Psoas muscle (tissue), 8 donors: ENCODE measurements around the gene MTMR2. TPM values are rescaled to one million over a fixed set of nuclear protein-coding genes. Genes with fewer than 3 reads are reported as not detected.

Source experiments
- ATAC-seq, 4 donors: fragments of 200-7000 bp; cut with Tn5 transposase; one replicate each; pipeline ENCODE4 v1.9.1; 2020; ENCODE audit warnings: moderate library complexity in 3 of 4, mild to moderate bottlenecking in 2 of 4
- DNase-seq, 2 donors: peaks; one replicate each; pipeline ENCODE4 v3.0.0-alpha.2; 2020
- H3K27ac ChIP-seq: fragments of 200-600 bp; one replicate; pipeline ENCODE4 v1.8.0; 2022
- H3K27me3 ChIP-seq, 3 donors: fragments of 200-600 bp in 1 of 3; one replicate each; pipeline versions ENCODE4 v1.6.1 to v1.8.0; 2013 to 2022; ENCODE audit warnings: low read length in 2 of 3, mild to moderate bottlenecking in 2 of 3, moderate library complexity in 1 of 3; ENCODE audit not compliant: insufficient read depth in 3 of 3
- H3K36me3 ChIP-seq, 2 donors: fragments of 200-600 bp in 1 of 2; one replicate each; pipeline versions ENCODE4 v1.6.1 to v1.8.0; 2013 to 2022; ENCODE audit warnings: low read depth in 1 of 2, mild to moderate bottlenecking in 1 of 2, moderate library complexity in 1 of 2; ENCODE audit not compliant: insufficient read depth in 1 of 2
- H3K4me1 ChIP-seq: fragments of 200-600 bp; one replicate; pipeline ENCODE4 v1.8.0; 2022
- H3K4me3 ChIP-seq: fragments of 200-600 bp; one replicate; pipeline ENCODE4 v1.8.0; 2022; ENCODE audit warnings: mild to moderate bottlenecking
- H3K9me3 ChIP-seq: fragments of 200-600 bp; one replicate; pipeline ENCODE4 v1.8.0; 2022
- CTCF ChIP-seq: fragments of 200-600 bp; IDR thresholded peaks from one replicate; pipeline ENCODE4 v1.8.0; 2022; ENCODE audit warnings: antibody characterized with exemption
- WGBS, 3 donors: extraction: QIAGEN DNeasy Blood & Tissue Kit; methylation state at CpG; one replicate each; pipeline versions ENCODE4 v1.1.6 to v1.1.7; 2013; 5-methylcytosine and 5-hydroxymethylcytosine counted together
- intact Hi-C, 2 donors: fragments of 100-400 bp; cut with DNase I; formaldehyde crosslinking; loops; one replicate each; pipeline versions ENCODE4 v1.11.0 to v1.14.2; 2022
- polyA plus RNA-seq, 3 donors: library from polyadenylated mRNA; stranded (reverse); fragments of 200-250 nt; gene quantifications; one replicate each; pipeline ENCODE4 v1.2.3, GENCODE V29; 2013
- total RNA-seq, 4 donors: library from RNA; stranded (reverse); fragmentation: NEBNext Ultra II Directional in 2 of 4; extraction: Animal tissue kit (Norgen Biotek cat#: 25700) in 2 of 4; gene quantifications; one replicate each; pipeline versions ENCODE4 v1.2.1 to v1.2.4, GENCODE V29; 2021 to 2023
- donor health status: healthy with polysubstance abuse.
- donor health status: DM: no; HTN: no; CAD: no; lungs with moderate emphysema.
- donor health status: Bipolar disorder and iron deficiency.
- donor health status: healthy.
- donor health status: DM: yes; HTN: yes; CAD: no.
- donor health status: DM: no; HTN: no; CAD: no.
- donor health status: DM: no; HTN: no; CAD: no.
- donor health status: DM: yes; HTN: yes; CAD: no.

MTMR2 gene
- total and polyA plus RNA-seq, 7 donors, result 5.4 to 9.9 (median 7.7) TPM

GRCh38 chr11:95831198-95831883 is 92.6 kb downstream of the MTMR2 start:
- intact Hi-C loops, result loop anchor here in 1 of 2 donors (10.0 kb wide), 1 partner anchor 563 kb away; the partner anchor contains the start of gene JRKL
- Histone ChIP-seq H3K27me3 (no peaks in the 10 kb centered on the region), H3K36me3 (peaks cover 3 to 88% of the 10 kb centered on the region in 2 donors), H3K4me3 (no peak overlapping the region), H3K9me3 (no peaks in the 10 kb centered on the region), H3K4me1 (no peaks in the 10 kb centered on the region), H3K27ac (no peak overlapping the region)
- WGBS, 3 donors, result 86 to 89% (median 86%) methylated on average over 2 of the region's 2 CpGs
- ATAC-seq (no peak), DNase-seq (no peak)
- no peak for TF ChIP-seq CTCF

GRCh38 chr11:95829580-95830259 is 94.2 kb downstream of the MTMR2 start:
- Histone ChIP-seq H3K27ac (no peak overlapping the region), H3K36me3 (peaks cover 3 to 92% of the 10 kb centered on the region in 2 donors), H3K4me1 (no peaks in the 10 kb centered on the region), H3K4me3 (no peak overlapping the region), H3K27me3 (no peaks in the 10 kb centered on the region), H3K9me3 (no peaks in the 10 kb centered on the region)
- DNase-seq (no peak), ATAC-seq (no peak)
- TF ChIP-seq CTCF, result no peak
- intact Hi-C loops, result loop anchor here in 1 of 2 donors (10.0 kb wide), 1 partner anchor 565 kb away; the partner anchor contains the start of gene JRKL
- 89 to 94% (median 90%) methylated on average over 1 of the region's 1 CpG for WGBS, 3 donors

- Histone ChIP-seq H3K4me3 (no peak overlapping the region), H3K27ac (no peak overlapping the region), H3K4me1 (no peaks in the 10 kb centered on the region), H3K9me3 (no peaks in the 10 kb centered on the region), H3K36me3 (peaks cover 6 to 90% of the 10 kb centered on the region in 2 donors), H3K27me3 (no peaks in the 10 kb centered on the region)
- DNase-seq, result no peak
- ATAC-seq, result no peak
- intact Hi-C loops, result no loop called here
- TF ChIP-seq CTCF, result no peak
- 90 to 94% (median 93%) methylated on average over 4 of the region's 4 CpGs for WGBS, 3 donors
These were observed 96.2 kb downstream of the MTMR2 start for GRCh38 chr11:95827696-95828095.

- no peak overlapping the region for H3K4me3 ChIP-seq
- no peaks in the 10 kb centered on the region for H3K4me1 ChIP-seq
- DNase-seq, result no peak
- H3K36me3 ChIP-seq, result peaks cover 2 to 66% of the 10 kb centered on the region in 2 donors
- intact Hi-C loops, result no loop called here
- ATAC-seq, result no peak
- H3K9me3 ChIP-seq, result no peaks in the 10 kb centered on the region
- no peak overlapping the region for H3K27ac ChIP-seq
- no peaks in the 10 kb centered on the region for H3K27me3 ChIP-seq
- TF ChIP-seq CTCF, result no peak
- WGBS, 3 donors, result 77 to 84% (median 84%) methylated on average over 2 of the region's 2 CpGs
These were observed 102.3 kb downstream of the MTMR2 start for GRCh38 chr11:95821640-95822039.
